Keratinocyte (primary cell): Measurements from ENCODE around the gene TMEM187. TPM values are rescaled to one million over a fixed set of nuclear protein-coding genes. Genes with fewer than 3 reads are reported as not detected.
A peak's percentile ranks its signal among the peaks of the same experiment; 100 is the strongest.
"Not testable (repeated sequence)": the region's sequence is repeated elsewhere in the genome, so short reads cannot be mapped to it uniquely, and the experiment has no call there.

Source experiments
- DNase-seq: peaks from one replicate; pipeline ENCODE4 v3.0.0-alpha.2; 2011; ENCODE audit warnings: low read depth, missing footprints, low spot score
- FAIRE-seq: peaks from 2 replicates; lab custom pipeline; 2011; peaks lifted over from hg19 to GRCh38; lab: Jason Lieb, UNC
- H2AFZ ChIP-seq: 2 replicates; pipeline ENCODE4 v1.6.0; 2012; ENCODE audit warnings: low read length, control low read depth, inconsistent platforms; ENCODE audit not compliant: control insufficient read depth
- H3K27ac ChIP-seq: 2 replicates; pipeline ENCODE4 v1.5.1; 2011; ENCODE audit warnings: low read length; ENCODE audit not compliant: control insufficient read depth, insufficient read depth
- H3K27me3 ChIP-seq: 3 replicates; pipeline ENCODE4 v1.6.0; 2011; ENCODE audit warnings: low read length; ENCODE audit not compliant: control insufficient read depth, insufficient read depth; ENCODE audit errors: extremely low read depth
- H3K36me3 ChIP-seq, 2 experiments: 2 replicates in 1 of 2; 3 replicates in 1 of 2; pipeline ENCODE4 v1.5.1; 2011; ENCODE audit warnings: low read length in 2 of 2, mild to moderate bottlenecking in 1 of 2; ENCODE audit not compliant: control insufficient read depth in 2 of 2, insufficient read depth in 2 of 2; ENCODE audit errors: extremely low read depth in 1 of 2
- H3K4me1 ChIP-seq: 3 replicates; pipeline ENCODE4 v1.5.1; 2011; ENCODE audit warnings: low read length; ENCODE audit not compliant: control insufficient read depth, insufficient read depth; ENCODE audit errors: extremely low read depth
- H3K4me2 ChIP-seq: 3 replicates; pipeline ENCODE4 v1.6.0; 2011; ENCODE audit warnings: low read depth, low read length; ENCODE audit not compliant: control insufficient read depth, insufficient read depth; ENCODE audit errors: extremely low read depth
- H3K4me3 ChIP-seq, 3 experiments: fragments of 200-600 bp in 1 of 3; sonication (generic) in 1 of 3; 2 replicates in 2 of 3; 3 replicates in 1 of 3; pipeline ENCODE4 v1.5.1; 2011 to 2016; ENCODE audit warnings: low read length in 3 of 3, mild to moderate bottlenecking in 3 of 3, control low read depth in 2 of 3, inconsistent platforms in 1 of 3, low read depth in 1 of 3, mixed read lengths in 1 of 3, mixed run types in 1 of 3, moderate library complexity in 1 of 3; ENCODE audit not compliant: control insufficient read depth in 2 of 3, insufficient read depth in 2 of 3; ENCODE audit errors: extremely low read depth in 1 of 3
- H3K79me2 ChIP-seq: 2 replicates; pipeline ENCODE4 v1.6.0; 2012; ENCODE audit warnings: low read length; ENCODE audit not compliant: control insufficient read depth, insufficient read depth
- H3K9ac ChIP-seq: 3 replicates; pipeline ENCODE4 v1.6.0; 2011; ENCODE audit warnings: low read length; ENCODE audit not compliant: control insufficient read depth, insufficient read depth; ENCODE audit errors: extremely low read depth
- H3K9me1 ChIP-seq: 3 replicates; pipeline ENCODE4 v1.6.0; 2011; ENCODE audit warnings: low read length; ENCODE audit not compliant: control insufficient read depth, insufficient read depth; ENCODE audit errors: extremely low read depth
- H3K9me3 ChIP-seq: 2 replicates; pipeline ENCODE4 v1.5.1; 2012; ENCODE audit warnings: low read depth, low read length; ENCODE audit not compliant: control insufficient read depth
- H4K20me1 ChIP-seq: 3 replicates; pipeline ENCODE4 v1.6.0; 2011; ENCODE audit warnings: low read length; ENCODE audit not compliant: control insufficient read depth, insufficient read depth; ENCODE audit errors: extremely low read depth
- CTCF ChIP-seq, 3 experiments: IDR thresholded peaks in 1 of 3; conservative IDR thresholded peaks in 1 of 3; optimal IDR thresholded peaks in 1 of 3; 2 replicates in 2 of 3; 3 replicates in 1 of 3; pipeline versions ENCODE3 to v1.5.1; 2011; ENCODE audit warnings: low read length in 3 of 3, mild to moderate bottlenecking in 3 of 3, moderate library complexity in 2 of 3, control low read depth in 1 of 3, inconsistent platforms in 1 of 3; ENCODE audit not compliant: insufficient read depth in 2 of 3; ENCODE audit errors: extremely low read depth in 1 of 3
- EZH2 ChIP-seq: IDR thresholded peaks from one replicate; pipeline ENCODE4 v1.6.1; 2012; ENCODE audit warnings: inconsistent platforms, mild to moderate bottlenecking, low read length, moderate library complexity
- dilution Hi-C: fragments of 300-500 bp; cut with MboI; formaldehyde crosslinking; loops from one replicate; pipeline ENCODE4 v1.7.0; 2020; ENCODE audit warnings: low sequenced_read_pairs; ENCODE audit not compliant: extremely low pct_ligation_motif_present
- polyA plus RNA-seq, 5 experiments: library from polyadenylated mRNA; depleted of rRNA in 3 of 5; stranded (reverse) in 3 of 5; stranded (forward) in 1 of 5; unstranded in 1 of 5; fragments of >200 nt; gene quantifications; 1 replicate in 1 of 5; 2 replicates in 3 of 5; 3 replicates in 1 of 5; pipeline versions ENCODE4 v1.2.1 to v1.2.3, GENCODE V29; 2011 to 2012; ENCODE audit warnings: missing spikeins in 2 of 5, low read depth in 1 of 5, low replicate concordance in 1 of 5

TMEM187 gene
- polyA plus RNA-seq, 1 donor (not counting 4 experiments of a cell fraction or from before 2014, with no cell fraction given): 6.6 TPM

GRCh38 chrX:153974003-153974725 lies 1.6 kb downstream of the TMEM187 start:
- no peaks in the 10 kb centered on the region for H3K9me3 ChIP-seq
- no peaks in the 10 kb centered on the region for H3K27me3 ChIP-seq
- H3K79me2 ChIP-seq: peaks cover 28% of the 10 kb centered on the region
- no peaks in the 10 kb centered on the region for H3K9me1 ChIP-seq
- peak overlapping the region; percentile 99 for H3K27ac ChIP-seq
- peaks cover 3% of the 10 kb centered on the region for H4K20me1 ChIP-seq
- TF ChIP-seq EZH2 (no peak), CTCF (optimal IDR thresholded peaks at IDR 0.05 in 1 of 3, IDR thresholded peaks at IDR 0.05 in 1 of 3, conservative IDR thresholded peaks at IDR 0.05 in 1 of 3; ENCODE audit: extremely low read depth in 1 of 3, insufficient read depth in 2 of 3, low read length in 3 of 3) (no peak)
- H3K36me3 ChIP-seq: peaks cover 0 to 6% of the 10 kb centered on the region in 2 experiments
- dilution Hi-C loops: no loop called here
- H3K4me3 ChIP-seq: peak overlapping the region in 1 of 3 experiments; percentile 70
- no peak overlapping the region for H2AFZ ChIP-seq
- DNase-seq (no peak), FAIRE-seq (no peak)
- peak overlapping the region; percentile 99 for H3K9ac ChIP-seq
- H3K4me2 ChIP-seq: peak overlapping the region; percentile 85
- H3K4me1 ChIP-seq: peaks cover 12% of the 10 kb centered on the region

- no peaks in the 10 kb centered on the region for H3K9me1 ChIP-seq
- no peak overlapping the region for H2AFZ ChIP-seq
- no peak overlapping the region for H3K9ac ChIP-seq
- H3K4me2 ChIP-seq: no peak overlapping the region
- FAIRE-seq: no peak
- peaks cover 8% of the 10 kb centered on the region for H3K4me1 ChIP-seq
- no peaks in the 10 kb centered on the region for H4K20me1 ChIP-seq
- H3K36me3 ChIP-seq: no peaks in the 10 kb centered on the region
- no peaks in the 10 kb centered on the region for H3K27me3 ChIP-seq
- TF ChIP-seq EZH2 (no peak), CTCF (optimal IDR thresholded peaks at IDR 0.05 in 1 of 3, IDR thresholded peaks at IDR 0.05 in 1 of 3, conservative IDR thresholded peaks at IDR 0.05 in 1 of 3; ENCODE audit: extremely low read depth in 1 of 3, insufficient read depth in 2 of 3, low read length in 3 of 3) (no peak)
- no peak overlapping the region for H3K27ac ChIP-seq
- DNase-seq: no peak
- H3K4me3 ChIP-seq: no peak overlapping the region
- peaks cover 21% of the 10 kb centered on the region for H3K79me2 ChIP-seq
- dilution Hi-C loops: no loop called here
- no peaks in the 10 kb centered on the region for H3K9me3 ChIP-seq
Observed at GRCh38 chrX:153974726-153975286, 2.3 kb downstream of the TMEM187 start.

- FAIRE-seq, dilution Hi-C loops, H3K36me3 ChIP-seq: not testable (repeated sequence)
Observed at GRCh38 chrX:153980394-153980793, 7.8 kb downstream of the TMEM187 start.

More at GRCh38 chrX:153980394-153980793, 7.8 kb downstream of the TMEM187 start:
- H3K9ac ChIP-seq, H3K4me2 ChIP-seq, H3K9me3 ChIP-seq, H4K20me1 ChIP-seq, H3K4me1 ChIP-seq, H3K9me1 ChIP-seq, H3K4me3 ChIP-seq, DNase-seq, H2AFZ ChIP-seq, H3K27me3 ChIP-seq, H3K27ac ChIP-seq, H3K79me2 ChIP-seq: not testable (repeated sequence)
